Hepatocyte (in vitro differentiated cells): ENCODE results near the gene TNFRSF13B. TPM values are rescaled to one million over a fixed set of nuclear protein-coding genes. Genes with fewer than 3 reads are reported as not detected.

Experiments
- DNase-seq: peaks from one replicate; pipeline ENCODE4 v3.0.0-alpha.2; 2016; ENCODE audit warnings: low spot score
- H2AFZ ChIP-seq: fragments of 200-600 bp; sonication (generic); 2 replicates; pipeline ENCODE4 v1.6.0; 2016; ENCODE audit warnings: antibody characterized with exemption, mild to moderate bottlenecking
- H3K27ac ChIP-seq: fragments of 200-600 bp; sonication (generic); 2 replicates; pipeline ENCODE4 v1.5.1; 2016; ENCODE audit warnings: mild to moderate bottlenecking
- H3K27me3 ChIP-seq: fragments of 200-600 bp; sonication (generic); 2 replicates; pipeline ENCODE4 v1.6.1; 2016
- H3K36me3 ChIP-seq: fragments of 200-600 bp; sonication (generic); replicated peaks from 2 replicates; pipeline ENCODE4 v1.5.1; 2016; ENCODE audit warnings: low read depth; ENCODE audit not compliant: insufficient read depth
- H3K4me1 ChIP-seq: fragments of 200-600 bp; sonication (generic); 2 replicates; pipeline ENCODE4 v1.5.1; 2016; ENCODE audit warnings: mild to moderate bottlenecking, moderate library complexity; ENCODE audit not compliant: insufficient read depth
- H3K4me2 ChIP-seq: fragments of 200-600 bp; sonication (generic); 2 replicates; pipeline ENCODE4 v1.6.0; 2016
- H3K4me3 ChIP-seq: fragments of 200-600 bp; sonication (generic); 2 replicates; pipeline ENCODE4 v1.5.1; 2016; ENCODE audit warnings: mild to moderate bottlenecking
- H3K79me2 ChIP-seq: fragments of 200-600 bp; sonication (generic); 2 replicates; pipeline ENCODE4 v1.6.0; 2017; ENCODE audit warnings: mild to moderate bottlenecking
- H3K9me2 ChIP-seq: fragments of 200-600 bp; sonication (generic); replicated peaks from 2 replicates; pipeline ENCODE4 v1.6.0; 2017; ENCODE audit warnings: mild to moderate bottlenecking; ENCODE audit not compliant: insufficient read depth
- H3K9me3 ChIP-seq: fragments of 200-600 bp; sonication (generic); 2 replicates; pipeline ENCODE4 v1.5.1; 2016; ENCODE audit warnings: low read depth, mild to moderate bottlenecking
- H4K20me1 ChIP-seq: fragments of 200-600 bp; sonication (generic); 2 replicates; pipeline ENCODE4 v1.6.0; 2016; ENCODE audit warnings: mild to moderate bottlenecking; ENCODE audit not compliant: insufficient read depth, poor library complexity, severe bottlenecking
- EZH2 ChIP-seq: fragments of 200-600 bp; sonication (generic); IDR thresholded peaks from 2 replicates; pipeline ENCODE4 v1.6.1; 2016; ENCODE audit warnings: antibody characterized with exemption, mild to moderate bottlenecking, borderline replicate concordance
- EZH2phosphoT487 ChIP-seq: fragments of 200-600 bp; sonication (generic); IDR thresholded peaks from one replicate; pipeline ENCODE4 v1.6.1; 2018; ENCODE audit warnings: antibody characterized with exemption, mild to moderate bottlenecking, low read depth, moderate library complexity; ENCODE audit not compliant: unreplicated experiment, severe bottlenecking
- whole genome bisulfite sequencing: methylation state at CpG from one replicate; pipeline ENCODE4 v1.1.6; 2016; ENCODE audit warnings: low lambda C conversion rate; ENCODE audit errors: missing lambda C conversion rate; 5-methylcytosine and 5-hydroxymethylcytosine counted together
- polyA plus RNA-seq: library from polyadenylated mRNA; unstranded; fragments of >200 nt; fragmentation: Nextera tagmentation; extraction: Ambion mirVana; gene quantifications from 2 replicates; pipeline ENCODE4 v1.2.1, GENCODE V29; 2016
- total RNA-seq: library from RNA; depleted of rRNA; stranded (reverse); fragments of >200 nt; gene quantifications from 2 replicates; pipeline ENCODE4 v1.2.3, GENCODE V29; 2014
- TF ChIP-seq, protein P1 (sequence below): fragments of 200-600 bp; sonication (generic); IDR thresholded peaks from 2 replicates; pipeline ENCODE4 v1.5.1; 2016; ENCODE audit warnings: antibody characterized with exemption, mild to moderate bottlenecking; ENCODE audit not compliant: poor library complexity

The TNFRSF13B gene
- total and polyA plus RNA-seq, 2 experiments from 2014 or later: not detected

DNA sequence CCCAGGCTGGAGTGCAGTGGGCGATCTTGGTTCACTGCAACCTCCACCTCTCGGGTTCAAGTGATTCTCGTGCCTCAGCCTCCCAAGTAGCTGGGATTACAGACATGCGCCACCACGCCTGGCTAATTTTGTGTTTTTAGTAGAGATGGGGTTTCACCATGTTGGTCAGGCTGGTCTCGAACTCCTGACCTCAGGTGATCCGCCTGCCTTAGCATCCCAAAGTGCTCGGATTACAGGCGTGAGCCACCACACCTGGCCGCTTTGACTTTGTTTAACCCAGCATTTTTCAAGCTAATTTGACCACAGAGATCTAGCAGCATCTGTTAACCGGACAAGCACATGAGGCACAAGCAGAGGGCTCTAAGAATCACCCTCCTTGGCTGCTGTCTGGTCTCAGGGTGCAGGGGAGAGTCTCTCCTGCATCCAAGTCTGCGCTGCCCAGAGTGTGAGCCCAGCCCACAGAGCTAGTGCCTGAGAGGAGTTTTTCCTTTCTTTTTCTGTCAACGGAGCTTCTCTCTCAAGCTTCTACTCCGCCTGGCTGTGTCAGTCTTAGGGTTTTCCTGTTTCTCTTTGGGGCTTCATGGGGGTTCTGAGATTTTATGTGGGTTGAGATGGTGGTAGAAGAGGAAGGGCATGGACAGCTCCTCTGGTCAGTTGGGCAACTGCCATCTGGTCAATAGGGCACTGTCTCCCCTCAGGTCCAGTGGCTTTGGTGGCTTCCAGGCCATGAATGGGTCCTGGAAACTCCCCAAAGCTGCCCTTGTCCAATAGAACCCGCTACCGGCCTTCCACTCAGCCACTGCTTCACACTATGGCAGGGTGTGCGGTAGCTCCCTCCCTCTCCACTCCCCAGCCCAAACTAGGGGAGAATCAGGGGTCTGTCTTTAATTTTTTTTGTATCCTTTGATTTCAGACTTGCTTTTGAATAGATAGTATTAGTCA lies 59.6 kb downstream of the TNFRSF13B start:
- no peak for DNase-seq
- Histone ChIP-seq H3K9me3 (no peaks in the 10 kb centered on the region), H3K4me1 (no peaks in the 10 kb centered on the region), H3K27ac (no peak overlapping the region), H3K4me3 (no peak overlapping the region), H3K4me2 (no peak overlapping the region), H3K36me3 (no peaks in the 10 kb centered on the region), H3K27me3 (no peaks in the 10 kb centered on the region), H2AFZ (no peak overlapping the region), H3K79me2 (no peaks in the 10 kb centered on the region), H4K20me1 (no peaks in the 10 kb centered on the region), H3K9me2 (no peaks in the 10 kb centered on the region)
- 92% methylated on average over 17 of the region's 17 CpGs for WGBS
- TF ChIP-seq EZH2phosphoT487: no peak
- no peak for TF ChIP-seq EZH2
- TF ChIP-seq, protein P1, sequence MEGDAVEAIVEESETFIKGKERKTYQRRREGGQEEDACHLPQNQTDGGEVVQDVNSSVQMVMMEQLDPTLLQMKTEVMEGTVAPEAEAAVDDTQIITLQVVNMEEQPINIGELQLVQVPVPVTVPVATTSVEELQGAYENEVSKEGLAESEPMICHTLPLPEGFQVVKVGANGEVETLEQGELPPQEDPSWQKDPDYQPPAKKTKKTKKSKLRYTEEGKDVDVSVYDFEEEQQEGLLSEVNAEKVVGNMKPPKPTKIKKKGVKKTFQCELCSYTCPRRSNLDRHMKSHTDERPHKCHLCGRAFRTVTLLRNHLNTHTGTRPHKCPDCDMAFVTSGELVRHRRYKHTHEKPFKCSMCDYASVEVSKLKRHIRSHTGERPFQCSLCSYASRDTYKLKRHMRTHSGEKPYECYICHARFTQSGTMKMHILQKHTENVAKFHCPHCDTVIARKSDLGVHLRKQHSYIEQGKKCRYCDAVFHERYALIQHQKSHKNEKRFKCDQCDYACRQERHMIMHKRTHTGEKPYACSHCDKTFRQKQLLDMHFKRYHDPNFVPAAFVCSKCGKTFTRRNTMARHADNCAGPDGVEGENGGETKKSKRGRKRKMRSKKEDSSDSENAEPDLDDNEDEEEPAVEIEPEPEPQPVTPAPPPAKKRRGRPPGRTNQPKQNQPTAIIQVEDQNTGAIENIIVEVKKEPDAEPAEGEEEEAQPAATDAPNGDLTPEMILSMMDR: no peak

GRCh38 chr17:16911141-16911937 lies 60.6 kb downstream of the TNFRSF13B start:
- DNase-seq: no peak
- Histone ChIP-seq H4K20me1 (no peaks in the 10 kb centered on the region), H3K9me2 (no peaks in the 10 kb centered on the region), H3K36me3 (no peaks in the 10 kb centered on the region), H2AFZ (no peak overlapping the region), H3K4me1 (no peaks in the 10 kb centered on the region), H3K9me3 (no peaks in the 10 kb centered on the region), H3K79me2 (no peaks in the 10 kb centered on the region), H3K27me3 (no peaks in the 10 kb centered on the region), H3K4me3 (no peak overlapping the region), H3K27ac (no peak overlapping the region), H3K4me2 (no peak overlapping the region)
- WGBS: 87% methylated on average over 17 of the region's 17 CpGs
- TF ChIP-seq EZH2phosphoT487: no peak
- TF ChIP-seq EZH2: no peak
- TF ChIP-seq, protein P1: no peak

DNA sequence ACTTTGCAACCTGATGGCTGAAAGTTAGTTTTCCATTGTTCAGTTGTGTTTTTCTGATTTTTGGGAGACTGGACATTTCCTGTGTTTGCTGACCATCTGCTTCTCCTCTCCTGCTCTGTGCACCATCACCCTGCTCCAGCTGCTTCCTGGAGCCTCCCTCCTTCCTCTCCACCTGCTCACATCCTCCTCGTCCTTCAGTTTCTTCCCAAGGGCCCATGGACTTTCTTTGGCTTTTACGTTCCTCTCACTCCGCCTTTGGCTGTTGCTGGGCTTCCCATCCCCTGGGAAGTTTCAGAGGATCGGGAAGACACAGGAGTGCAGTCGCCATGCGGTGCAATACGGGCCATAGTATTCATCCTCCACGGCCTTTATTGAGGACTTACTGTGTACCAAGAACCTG lies 61.6 kb downstream of the TNFRSF13B start:
- no peak overlapping the region for H3K4me3 ChIP-seq

More for the DNA sequence above, 61.6 kb downstream of the TNFRSF13B start:
- TF ChIP-seq EZH2phosphoT487: no peak
- TF ChIP-seq, protein P1: no peak
- no peak for TF ChIP-seq EZH2
- H3K9me3 ChIP-seq: no peaks in the 10 kb centered on the region
- no peak for DNase-seq
- no peak overlapping the region for H3K27ac ChIP-seq
- H3K9me2 ChIP-seq: no peaks in the 10 kb centered on the region
- H3K79me2 ChIP-seq: no peaks in the 10 kb centered on the region
- no peak overlapping the region for H2AFZ ChIP-seq
- no peaks in the 10 kb centered on the region for H3K27me3 ChIP-seq
- 89% methylated on average over 8 of the region's 8 CpGs for WGBS
- H3K4me1 ChIP-seq: no peaks in the 10 kb centered on the region
- no peak overlapping the region for H3K4me2 ChIP-seq
- no peaks in the 10 kb centered on the region for H3K36me3 ChIP-seq
- no peaks in the 10 kb centered on the region for H4K20me1 ChIP-seq
